H9 (cell line): ENCODE results near the gene MRPL48. TPM values are rescaled to one million over a fixed set of nuclear protein-coding genes. Genes with fewer than 3 reads are reported as not detected.

Source experiments
- DNase-seq: peaks from one replicate; pipeline ENCODE4 v3.0.0-alpha.2; 2017
- H2AFZ ChIP-seq: one replicate; pipeline ENCODE4 v1.6.1; 2013; ENCODE audit warnings: mild to moderate bottlenecking, low read length, control low read depth, moderate library complexity
- H2AK5ac ChIP-seq: 2 replicates; pipeline ENCODE4 v1.6.1; 2013; ENCODE audit warnings: low read length, control low read depth, mixed read lengths; ENCODE audit not compliant: insufficient read length
- H2BK120ac ChIP-seq: one replicate; pipeline ENCODE4 v1.6.1; 2013; ENCODE audit warnings: low read depth, mild to moderate bottlenecking, low read length, control low read depth, inconsistent platforms; ENCODE audit not compliant: poor library complexity, severe bottlenecking
- H2BK12ac ChIP-seq: 2 replicates; pipeline ENCODE4 v1.6.1; 2013; ENCODE audit warnings: low read length, control low read depth, mixed read lengths, low read depth; ENCODE audit not compliant: insufficient read length
- H2BK15ac ChIP-seq: 2 replicates; pipeline ENCODE4 v1.6.1; 2013; ENCODE audit warnings: low read depth, low read length, control low read depth
- H2BK20ac ChIP-seq: one replicate; pipeline ENCODE4 v1.6.1; 2013; ENCODE audit warnings: low read depth, mild to moderate bottlenecking, low read length, control low read depth, inconsistent platforms; ENCODE audit not compliant: poor library complexity, severe bottlenecking
- H2BK5ac ChIP-seq: 2 replicates; pipeline ENCODE4 v1.6.1; 2013; ENCODE audit warnings: low read length, control low read depth, mixed read lengths; ENCODE audit not compliant: insufficient read length
- H3K14ac ChIP-seq: 2 replicates; pipeline ENCODE4 v1.6.1; 2013; ENCODE audit warnings: low read length, control low read depth; ENCODE audit not compliant: insufficient read depth
- H3K18ac ChIP-seq: 2 replicates; pipeline ENCODE4 v1.6.1; 2013; ENCODE audit warnings: low read depth, mild to moderate bottlenecking, mixed read lengths, low read length, control low read depth; ENCODE audit not compliant: insufficient read length
- H3K23ac ChIP-seq: 2 replicates; pipeline ENCODE4 v1.6.1; 2013; ENCODE audit warnings: low read length, control low read depth, mixed read lengths, low read depth; ENCODE audit not compliant: insufficient read length
- H3K23me2 ChIP-seq: 2 replicates; pipeline ENCODE4 v1.6.1; 2013; ENCODE audit warnings: low read depth, mild to moderate bottlenecking, mixed read lengths, low read length, control low read depth; ENCODE audit not compliant: insufficient read length, poor library complexity, severe bottlenecking
- H3K27ac ChIP-seq: 2 replicates; pipeline ENCODE4 v1.5.1; 2013; ENCODE audit warnings: low read length, control low read depth, mixed read lengths, low read depth; ENCODE audit not compliant: insufficient read length
- H3K27me3 ChIP-seq: 2 replicates; pipeline ENCODE4 v1.6.1; 2013; ENCODE audit warnings: low read length, control low read depth, inconsistent platforms; ENCODE audit not compliant: insufficient read depth
- H3K4ac ChIP-seq: 2 replicates; pipeline ENCODE4 v1.6.1; 2013; ENCODE audit warnings: low read depth, mild to moderate bottlenecking, control low read depth, inconsistent platforms, low read length, moderate library complexity
- H3K4me1 ChIP-seq: 2 replicates; pipeline ENCODE4 v1.6.1; 2013; ENCODE audit warnings: low read length, control low read depth, inconsistent platforms; ENCODE audit not compliant: insufficient read depth
- H3K4me2 ChIP-seq: 2 replicates; pipeline ENCODE4 v1.6.1; 2013; ENCODE audit warnings: low read length, control low read depth, mixed read lengths; ENCODE audit not compliant: insufficient read length, insufficient read depth
- H3K56ac ChIP-seq: 2 replicates; pipeline ENCODE4 v1.6.1; 2013; ENCODE audit warnings: low read depth, mild to moderate bottlenecking, mixed read lengths, low read length, control low read depth; ENCODE audit not compliant: insufficient read length
- H3K79me1 ChIP-seq: 2 replicates; pipeline ENCODE4 v1.6.1; 2013; ENCODE audit warnings: low read depth, mild to moderate bottlenecking, moderate library complexity, low read length, control low read depth, inconsistent platforms; ENCODE audit not compliant: insufficient read depth, poor library complexity, severe bottlenecking
- H3K79me2 ChIP-seq: 2 replicates; pipeline ENCODE4 v1.6.1; 2013; ENCODE audit warnings: low read length, control low read depth, inconsistent platforms; ENCODE audit not compliant: insufficient read depth
- H3K9ac ChIP-seq: 2 replicates; pipeline ENCODE4 v1.6.1; 2013; ENCODE audit warnings: low read length, control low read depth, mixed read lengths; ENCODE audit not compliant: insufficient read length; ENCODE audit errors: extremely low read depth
- H3K9me3 ChIP-seq: one replicate; pipeline ENCODE4 v1.6.1; 2013; ENCODE audit warnings: low read depth, low read length, inconsistent platforms; ENCODE audit not compliant: control insufficient read depth
- H3T11ph ChIP-seq: one replicate; pipeline ENCODE4 v1.6.1; 2013; ENCODE audit warnings: mild to moderate bottlenecking, low read length, control low read depth, inconsistent platforms
- H4K20me1 ChIP-seq: one replicate; pipeline ENCODE4 v1.6.1; 2013; ENCODE audit not compliant: control insufficient read depth, insufficient read length, insufficient read depth
- H4K5ac ChIP-seq: 2 replicates; pipeline ENCODE4 v1.6.1; 2013; ENCODE audit warnings: low read depth, mild to moderate bottlenecking, mixed read lengths, low read length, control low read depth; ENCODE audit not compliant: insufficient read length
- H4K8ac ChIP-seq: replicated peaks from 2 replicates; pipeline ENCODE4 v1.6.1; 2013; ENCODE audit warnings: low read length, control low read depth, mixed read lengths, low read depth; ENCODE audit not compliant: insufficient read length
- H4K91ac ChIP-seq: 2 replicates; pipeline ENCODE4 v1.6.1; 2013; ENCODE audit warnings: low read depth, mild to moderate bottlenecking, moderate library complexity, mixed read lengths, low read length, control low read depth; ENCODE audit not compliant: insufficient read length
- H3K27ac Mint-ChIP-seq, 3 experiments: 2 replicates in 2 of 3; 3 replicates in 1 of 3; pipeline ENCODE4 v1.8.0; 2020 to 2021; ENCODE audit warnings: mixed read lengths in 3 of 3, mild to moderate bottlenecking in 1 of 3, moderate library complexity in 1 of 3
- H3K27me3 Mint-ChIP-seq: 2 replicates; pipeline ENCODE4 v1.8.0; 2021; ENCODE audit warnings: low read depth, mild to moderate bottlenecking, moderate library complexity, mixed read lengths
- H3K36me3 Mint-ChIP-seq, 3 experiments: 2 replicates in 2 of 3; 3 replicates in 1 of 3; pipeline ENCODE4 v1.8.0; 2020 to 2021; ENCODE audit warnings: low read depth in 3 of 3, mixed read lengths in 3 of 3; ENCODE audit not compliant: insufficient read depth in 1 of 3
- H3K4me1 Mint-ChIP-seq, 2 experiments: 2 replicates each; pipeline ENCODE4 v1.8.0; 2020; ENCODE audit warnings: mixed read lengths in 2 of 2
- H3K4me3 Mint-ChIP-seq, 2 experiments: 2 replicates in 1 of 2; 3 replicates in 1 of 2; pipeline ENCODE4 v1.8.0; 2020 to 2021; ENCODE audit warnings: mild to moderate bottlenecking in 2 of 2, mixed read lengths in 2 of 2, moderate library complexity in 1 of 2
- H3K9me3 Mint-ChIP-seq, 2 experiments: 2 replicates in 1 of 2; 3 replicates in 1 of 2; pipeline ENCODE4 v1.8.0; 2020; ENCODE audit warnings: mild to moderate bottlenecking in 2 of 2, mixed read lengths in 2 of 2, moderate library complexity in 1 of 2
- total RNA-seq: library from RNA; stranded (reverse); gene quantifications from 2 replicates; pipeline ENCODE4 v1.2.1, GENCODE V29; 2021
- TF ChIP-seq, protein P1 (sequence below): fragments of 200-600 bp; sonication (generic); conservative IDR thresholded peaks from 3 replicates; pipeline ENCODE4 v1.8.0; 2021; ENCODE audit warnings: antibody characterized with exemption, mild to moderate bottlenecking

Gene MRPL48
- total RNA-seq, 1 experiment from 2014 or later = 36.4 TPM

DNA sequence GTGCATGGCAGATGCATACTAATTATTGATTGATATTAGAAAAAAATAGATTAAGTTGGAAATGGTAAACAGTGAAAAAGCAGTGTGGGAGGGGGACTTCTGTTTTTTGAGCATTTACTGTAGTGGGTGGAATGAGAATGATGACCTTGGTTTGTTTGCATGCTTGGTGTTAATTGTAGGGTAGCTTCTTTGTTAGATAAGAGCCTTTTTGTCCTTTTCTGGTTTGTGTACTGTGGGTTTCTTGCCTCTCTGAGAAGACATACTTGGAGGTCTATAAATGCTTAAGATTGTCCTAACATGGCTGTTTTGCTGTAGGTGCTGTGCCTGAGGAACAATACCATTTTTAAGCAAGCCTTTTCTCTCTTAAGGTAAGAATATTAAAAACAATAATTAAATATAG is 17.0 kb downstream of the MRPL48 start:
- H3K9me3 ChIP-seq = no peaks in the 10 kb centered on the region
- no peak overlapping the region for H3K23ac ChIP-seq
- no peak overlapping the region for H3K56ac ChIP-seq
- Mint-ChIP-seq H3K36me3 (peaks cover 4 to 20% (median 8%) of the 10 kb centered on the region in 3 experiments; a peak in 4 of 7 replicates), H3K4me3 (no peak overlapping the region), H3K9me3 (no peaks in the 10 kb centered on the region), H3K27me3 (no peaks in the 10 kb centered on the region), H3K27ac (peak overlapping the region in 2 of 3 experiments; percentile 17 to 56; a peak in 3 of 7 replicates), H3K4me1 (no peaks in the 10 kb centered on the region)
- H2BK12ac ChIP-seq = no peak overlapping the region
- H2BK15ac ChIP-seq = no peak overlapping the region
- no peak overlapping the region for H4K5ac ChIP-seq
- TF ChIP-seq, protein P1, sequence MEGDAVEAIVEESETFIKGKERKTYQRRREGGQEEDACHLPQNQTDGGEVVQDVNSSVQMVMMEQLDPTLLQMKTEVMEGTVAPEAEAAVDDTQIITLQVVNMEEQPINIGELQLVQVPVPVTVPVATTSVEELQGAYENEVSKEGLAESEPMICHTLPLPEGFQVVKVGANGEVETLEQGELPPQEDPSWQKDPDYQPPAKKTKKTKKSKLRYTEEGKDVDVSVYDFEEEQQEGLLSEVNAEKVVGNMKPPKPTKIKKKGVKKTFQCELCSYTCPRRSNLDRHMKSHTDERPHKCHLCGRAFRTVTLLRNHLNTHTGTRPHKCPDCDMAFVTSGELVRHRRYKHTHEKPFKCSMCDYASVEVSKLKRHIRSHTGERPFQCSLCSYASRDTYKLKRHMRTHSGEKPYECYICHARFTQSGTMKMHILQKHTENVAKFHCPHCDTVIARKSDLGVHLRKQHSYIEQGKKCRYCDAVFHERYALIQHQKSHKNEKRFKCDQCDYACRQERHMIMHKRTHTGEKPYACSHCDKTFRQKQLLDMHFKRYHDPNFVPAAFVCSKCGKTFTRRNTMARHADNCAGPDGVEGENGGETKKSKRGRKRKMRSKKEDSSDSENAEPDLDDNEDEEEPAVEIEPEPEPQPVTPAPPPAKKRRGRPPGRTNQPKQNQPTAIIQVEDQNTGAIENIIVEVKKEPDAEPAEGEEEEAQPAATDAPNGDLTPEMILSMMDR = no peak
- no peak overlapping the region for H3K18ac ChIP-seq
- no peak overlapping the region for H2BK5ac ChIP-seq
- no peaks in the 10 kb centered on the region for H4K20me1 ChIP-seq
- H3K4me1 ChIP-seq = no peaks in the 10 kb centered on the region
- H3K23me2 ChIP-seq = no peaks in the 10 kb centered on the region
- DNase-seq = no peak
- no peak overlapping the region for H3K9ac ChIP-seq
- no peak overlapping the region for H4K8ac ChIP-seq
- H2BK20ac ChIP-seq = no peak overlapping the region
- no peak overlapping the region for H3K4ac ChIP-seq
- no peak overlapping the region for H3K4me2 ChIP-seq
- no peaks in the 10 kb centered on the region for H3K27me3 ChIP-seq
- H2AFZ ChIP-seq = no peak overlapping the region
- no peak overlapping the region for H3K27ac ChIP-seq
- no peak overlapping the region for H2BK120ac ChIP-seq
- H3T11ph ChIP-seq = no peak overlapping the region
- no peak overlapping the region for H4K91ac ChIP-seq
- H3K79me2 ChIP-seq = no peaks in the 10 kb centered on the region
- no peak overlapping the region for H3K14ac ChIP-seq
- H3K79me1 ChIP-seq = peaks cover 3% of the 10 kb centered on the region
- H2AK5ac ChIP-seq = no peak overlapping the region
